Coronary artery (tissue), 2 donors: ENCODE measurements around the gene INPP5A.

Experiments used
- DNase-seq: peaks from one replicate; pipeline ENCODE4 v3.0.0-alpha.2; 2017; ENCODE audit warnings: low spot score
- H3K27ac ChIP-seq, 2 donors: fragments of 200-600 bp; sonication (generic); one replicate each; pipeline ENCODE4 v1.5.1; 2016 to 2019
- H3K4me3 ChIP-seq: fragments of 200-600 bp; sonication (generic); 2 replicates; pipeline ENCODE4 v1.5.1; 2016; ENCODE audit warnings: mild to moderate bottlenecking, moderate library complexity
- TF ChIP-seq, protein P1 (sequence below): fragments of 200-600 bp; sonication (generic); IDR thresholded peaks from one replicate; pipeline ENCODE4 v1.5.1; 2019; ENCODE audit warnings: antibody characterized with exemption

Gene INPP5A

DNA sequence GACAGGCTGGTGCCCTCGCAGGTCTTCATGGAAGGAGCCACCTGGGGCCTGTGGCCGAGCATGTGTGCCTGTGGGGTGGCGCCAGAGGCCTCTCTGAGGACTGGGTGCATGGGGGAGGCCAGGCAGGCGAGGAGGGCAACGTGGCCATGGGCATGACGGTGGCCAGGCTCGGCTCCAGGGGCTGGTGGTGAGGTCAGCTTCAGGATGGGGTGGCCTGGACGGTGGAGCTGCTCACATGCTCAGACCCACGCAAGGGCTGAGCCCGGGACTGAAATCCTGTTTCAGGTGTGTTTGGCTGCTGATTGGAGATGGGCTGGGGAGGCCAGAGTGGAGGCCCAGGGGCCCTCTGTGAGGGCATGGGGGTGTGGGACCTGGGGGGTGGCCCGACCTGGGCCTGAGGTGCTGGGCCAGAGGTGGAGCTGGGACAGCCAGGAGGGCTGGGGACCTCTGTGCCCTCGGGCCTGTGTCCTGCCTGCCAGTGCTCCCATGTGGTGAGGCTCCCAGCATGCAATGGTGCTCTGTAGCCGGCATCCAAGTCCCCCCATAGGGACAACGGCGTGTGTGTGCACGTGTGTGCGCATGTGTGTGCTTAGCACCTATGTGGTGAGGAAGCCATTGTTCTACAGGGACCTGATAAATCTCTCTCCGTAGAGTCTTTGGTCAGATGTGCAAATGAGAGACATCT lies 71.1 kb downstream of the INPP5A start:
- Histone ChIP-seq H3K4me3 (no peak overlapping the region), H3K27ac (no peak overlapping the region)
- peak; percentile 73 for DNase-seq
- TF ChIP-seq, protein P1, sequence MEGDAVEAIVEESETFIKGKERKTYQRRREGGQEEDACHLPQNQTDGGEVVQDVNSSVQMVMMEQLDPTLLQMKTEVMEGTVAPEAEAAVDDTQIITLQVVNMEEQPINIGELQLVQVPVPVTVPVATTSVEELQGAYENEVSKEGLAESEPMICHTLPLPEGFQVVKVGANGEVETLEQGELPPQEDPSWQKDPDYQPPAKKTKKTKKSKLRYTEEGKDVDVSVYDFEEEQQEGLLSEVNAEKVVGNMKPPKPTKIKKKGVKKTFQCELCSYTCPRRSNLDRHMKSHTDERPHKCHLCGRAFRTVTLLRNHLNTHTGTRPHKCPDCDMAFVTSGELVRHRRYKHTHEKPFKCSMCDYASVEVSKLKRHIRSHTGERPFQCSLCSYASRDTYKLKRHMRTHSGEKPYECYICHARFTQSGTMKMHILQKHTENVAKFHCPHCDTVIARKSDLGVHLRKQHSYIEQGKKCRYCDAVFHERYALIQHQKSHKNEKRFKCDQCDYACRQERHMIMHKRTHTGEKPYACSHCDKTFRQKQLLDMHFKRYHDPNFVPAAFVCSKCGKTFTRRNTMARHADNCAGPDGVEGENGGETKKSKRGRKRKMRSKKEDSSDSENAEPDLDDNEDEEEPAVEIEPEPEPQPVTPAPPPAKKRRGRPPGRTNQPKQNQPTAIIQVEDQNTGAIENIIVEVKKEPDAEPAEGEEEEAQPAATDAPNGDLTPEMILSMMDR, result no peak

DNA sequence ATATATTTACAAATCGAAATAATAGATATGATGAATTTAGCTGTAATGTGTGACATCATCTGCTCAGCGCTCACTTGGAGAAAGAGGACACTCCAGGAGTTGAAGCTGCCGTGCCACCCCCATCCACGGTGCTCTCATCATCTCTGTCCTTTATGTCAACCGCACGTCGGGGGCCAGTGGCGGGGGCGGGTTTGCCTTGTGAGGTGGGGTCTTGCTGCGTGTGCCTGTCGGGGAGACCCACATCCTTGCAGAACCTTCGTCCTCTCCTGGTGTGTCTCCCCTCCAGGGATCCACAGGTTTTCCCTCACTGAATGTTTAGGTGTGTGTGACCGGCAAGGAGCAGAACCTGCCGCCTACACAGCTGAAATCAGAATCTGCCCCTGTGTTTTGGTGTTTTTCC lies 71.6 kb downstream of the INPP5A start:
- TF ChIP-seq, protein P1, result no peak
- no peak overlapping the region for H3K27ac ChIP-seq
- peak; percentile 65 for DNase-seq
- H3K4me3 ChIP-seq, result no peak overlapping the region

DNA sequence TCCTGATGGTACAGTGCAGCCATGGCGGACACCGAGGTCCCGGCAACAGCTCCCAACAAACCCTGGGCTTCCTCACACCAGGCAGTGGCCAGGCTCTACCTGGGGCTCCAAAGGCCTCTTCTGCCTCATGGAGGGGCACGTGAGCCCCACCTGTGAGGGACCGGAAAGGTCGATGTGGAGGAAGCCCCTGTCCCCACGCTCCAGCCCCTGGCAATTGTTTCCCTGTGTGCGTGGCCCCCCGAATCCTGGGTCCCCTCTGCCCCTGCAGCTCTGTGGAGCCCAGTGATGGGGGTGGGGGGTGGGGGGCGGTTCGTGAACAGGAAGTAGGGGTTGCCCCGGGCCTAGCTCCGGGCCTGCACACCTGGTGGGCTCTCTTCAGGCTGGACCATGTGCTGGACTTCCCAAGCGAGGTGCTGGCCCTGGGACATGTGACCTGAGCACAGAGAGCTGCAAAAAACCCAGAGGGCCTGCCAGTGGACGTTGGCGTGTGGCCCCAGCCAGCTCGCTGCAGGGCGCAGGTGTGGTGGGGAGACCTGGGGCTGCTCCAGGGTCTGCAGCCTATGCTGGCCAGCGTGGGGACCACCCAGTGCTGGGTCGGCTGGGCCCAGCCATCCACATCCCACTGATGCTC lies 72.6 kb downstream of the INPP5A start:
- Histone ChIP-seq H3K27ac (no peak overlapping the region), H3K4me3 (no peak overlapping the region)
- TF ChIP-seq, protein P1, result no peak
- peak; percentile 62 for DNase-seq

DNA sequence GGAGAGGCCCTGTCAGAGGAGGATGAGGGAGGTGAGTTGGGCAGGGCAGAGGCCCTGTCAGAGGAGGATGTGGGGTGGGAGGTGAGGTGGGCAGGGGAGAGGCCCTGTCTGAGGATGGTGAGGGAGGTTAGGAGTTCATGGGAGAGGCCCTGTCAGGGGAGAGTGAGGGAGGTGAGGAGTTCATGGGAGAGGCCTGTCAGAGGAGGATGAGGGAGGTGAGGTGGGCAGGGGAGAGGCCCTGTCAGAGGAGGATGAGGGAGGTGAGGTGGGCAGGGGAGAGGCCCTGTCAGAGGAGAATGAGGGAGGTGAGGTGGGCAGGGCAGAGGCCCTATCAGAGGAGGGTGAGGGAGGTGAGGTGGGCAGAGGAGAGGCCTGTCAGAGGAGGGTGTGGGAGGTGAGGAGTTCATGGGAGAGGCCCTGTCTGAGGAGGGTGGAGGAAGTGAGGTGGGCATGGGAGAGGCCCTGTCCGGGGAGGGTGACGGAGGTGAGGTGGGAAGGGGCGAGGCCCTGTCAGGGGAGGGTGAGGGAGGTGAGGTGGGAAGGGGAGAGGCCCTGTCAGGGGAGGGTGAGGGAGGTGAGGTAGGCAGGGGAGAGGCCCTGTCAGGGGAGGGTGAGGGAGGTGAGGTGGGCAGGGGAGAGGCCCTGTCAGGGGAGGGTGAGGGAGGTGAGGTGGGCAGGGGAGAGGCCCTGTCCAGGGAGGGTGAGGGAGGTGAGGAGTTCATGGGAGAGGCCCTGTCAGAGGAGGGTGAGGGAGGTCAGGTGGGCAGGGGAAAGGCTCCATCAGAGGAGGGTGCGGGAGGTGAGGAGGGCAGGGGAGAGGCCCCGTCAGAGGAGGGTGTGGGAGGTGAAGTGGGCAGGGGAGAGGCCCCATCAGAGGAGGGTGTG lies 73.7 kb downstream of the INPP5A start:
- Histone ChIP-seq H3K4me3 (no peak overlapping the region), H3K27ac (no peak overlapping the region)
- TF ChIP-seq, protein P1, result no peak
- DNase-seq, result no peak

DNA sequence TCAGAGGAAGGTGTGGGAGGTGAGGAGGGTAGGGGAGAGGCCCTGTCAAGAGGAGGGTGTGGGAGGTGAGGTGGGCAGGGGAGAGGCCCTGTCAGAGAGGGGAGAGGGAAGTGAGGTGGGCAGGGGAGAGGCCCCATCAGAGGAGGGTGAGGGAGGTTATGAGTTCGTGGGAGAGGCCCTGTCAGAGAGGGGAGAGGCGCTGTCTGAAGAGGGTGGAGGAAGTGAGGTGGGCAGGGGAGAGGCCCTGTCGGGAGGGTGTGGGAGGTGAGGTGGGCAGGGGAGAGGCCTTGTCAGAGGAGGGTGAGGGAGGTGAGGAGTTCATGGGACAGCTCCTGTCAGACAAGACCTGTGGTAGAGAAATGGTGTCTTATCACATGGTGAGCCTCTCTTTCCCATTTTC lies 74.4 kb downstream of the INPP5A start:
- Histone ChIP-seq H3K27ac (no peak overlapping the region), H3K4me3 (no peak overlapping the region)
- peak; percentile 33 for DNase-seq
- TF ChIP-seq, protein P1, result no peak

DNA sequence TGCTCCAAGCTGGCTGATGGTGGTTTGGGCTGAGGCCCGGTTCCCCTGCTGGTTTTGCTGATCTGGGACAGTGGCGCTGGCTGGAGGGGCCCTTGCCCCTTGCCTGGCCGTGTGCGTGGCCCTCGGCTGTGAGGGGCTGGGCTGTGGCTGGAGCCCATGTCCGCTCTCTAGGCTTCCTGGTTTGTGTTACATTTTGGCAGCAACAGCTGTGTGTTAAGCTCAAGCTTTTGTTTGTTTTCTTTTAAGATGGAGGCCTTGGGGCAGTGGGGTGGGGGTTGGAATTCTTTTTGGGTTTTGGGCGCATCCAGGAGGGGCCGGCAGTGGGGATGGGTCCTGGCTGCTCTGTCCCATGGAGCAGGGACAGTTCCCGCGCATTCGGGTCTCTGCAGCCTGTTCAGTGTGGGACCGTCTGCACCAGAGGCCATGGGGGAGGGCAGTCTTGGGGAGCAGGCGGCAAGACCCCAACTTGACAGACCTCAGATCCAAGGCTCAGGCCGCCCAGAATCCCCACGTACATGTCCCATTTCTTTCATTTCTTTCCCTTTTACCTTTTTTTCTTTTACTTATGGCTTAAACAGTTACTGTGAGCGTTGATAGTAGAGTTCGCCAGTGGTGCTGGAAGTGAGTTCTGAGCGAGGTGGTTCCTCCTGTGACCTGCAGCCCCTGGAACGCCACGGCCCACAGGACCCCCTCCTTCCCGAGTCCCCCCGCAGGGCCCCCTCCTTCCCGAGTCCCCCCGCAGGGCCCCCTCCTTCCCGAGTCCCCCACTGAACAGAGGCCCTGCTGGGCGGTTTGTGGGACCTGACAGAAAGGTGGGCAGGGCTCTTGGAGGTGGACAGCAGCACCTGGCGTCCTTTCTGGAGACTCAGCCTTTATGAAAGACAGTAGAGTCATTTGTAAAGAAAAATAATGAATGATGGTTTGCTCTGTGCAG lies 75.3 kb downstream of the INPP5A start:
- DNase-seq, result peak; percentile 60
- TF ChIP-seq, protein P1, result no peak
- Histone ChIP-seq H3K4me3 (no peak overlapping the region), H3K27ac (peak overlapping the region in 1 of 2 donors; percentile 3)
